NB4 (cell line): ENCODE results near the gene GNA12.

Source experiments
- DNase-seq: peaks from one replicate; pipeline ENCODE4 v3.0.0; 2010; ENCODE audit warnings: low read depth
- H3K4me3 ChIP-seq: one replicate; pipeline ENCODE4 v1.5.1; 2011; ENCODE audit warnings: mild to moderate bottlenecking, low read depth, low read length, moderate library complexity
- CTCF ChIP-seq: IDR thresholded peaks from one replicate; pipeline ENCODE4 v1.5.1; 2012; ENCODE audit warnings: low read depth, low read length
- MAX ChIP-seq: IDR thresholded peaks from 2 replicates; pipeline ENCODE4 v1.6.1; 2011; ENCODE audit warnings: low read depth, low read length
- MYC ChIP-seq: IDR thresholded peaks from 2 replicates; pipeline ENCODE4 v1.6.1; 2011; ENCODE audit warnings: low read depth, low read length
- POLR2A ChIP-seq: IDR thresholded peaks from 2 replicates; pipeline ENCODE4 v1.6.1; 2011; ENCODE audit warnings: mild to moderate bottlenecking; ENCODE audit not compliant: insufficient read length; ENCODE audit errors: extremely low read depth

GNA12 gene

GRCh38 chr7:2717293-2718261 lies 126.5 kb downstream of the GNA12 start:
- TF ChIP-seq POLR2A: no peak
- no peak for TF ChIP-seq CTCF
- no peak for TF ChIP-seq MAX
- TF ChIP-seq MYC: no peak
- DNase-seq: no peak
- no peak overlapping the region for H3K4me3 ChIP-seq

- no peak overlapping the region for H3K4me3 ChIP-seq
- no peak for TF ChIP-seq MAX
- TF ChIP-seq POLR2A: no peak
- TF ChIP-seq CTCF: no peak
- no peak for TF ChIP-seq MYC
- no peak for DNase-seq
Measured at GRCh38 chr7:2716906-2717292, 127.2 kb downstream of the GNA12 start.

GRCh38 chr7:2716488-2716887 lies 127.6 kb downstream of the GNA12 start:
- TF ChIP-seq CTCF (no peak), MYC (no peak), MAX (no peak), POLR2A (no peak)
- no peak overlapping the region for H3K4me3 ChIP-seq
- no peak for DNase-seq

- peak; percentile 77 for DNase-seq
- no peak overlapping the region for H3K4me3 ChIP-seq
- TF ChIP-seq MAX (no peak), MYC (0 out of 2 replicates have a peak, but pooled peaks have one; percentile 45), CTCF (no peak)
Measured at GRCh38 chr7:2715341-2716231, 128.5 kb downstream of the GNA12 start.

- TF ChIP-seq CTCF: no peak
- no peak for TF ChIP-seq MAX
- no peak for TF ChIP-seq POLR2A
- no peak overlapping the region for H3K4me3 ChIP-seq
- DNase-seq: no peak
Measured at GRCh38 chr7:2714636-2715035, 129.5 kb downstream of the GNA12 start.
